NT2/D1 (cell line): ENCODE measurements around the gene PSAP.

Experiments used
- YY1 ChIP-seq: IDR thresholded peaks from 2 replicates; pipeline ENCODE4 v1.6.1; 2011; ENCODE audit not compliant: insufficient read length, insufficient read depth
- ZNF274 ChIP-seq: IDR thresholded peaks from 2 replicates; pipeline ENCODE4 v1.6.1; 2011; ENCODE audit warnings: mild to moderate bottlenecking, low read depth, low read length

GRCh38 chr10:71847418-71847817 is 3.6 kb downstream of the PSAP start:
- TF ChIP-seq ZNF274 = no peak
- no peak for TF ChIP-seq YY1
